Superior temporal gyrus (tissue), 1 donor: Measurements from ENCODE around the gene DLK1.

Source experiments
- DNase-seq: peaks from one replicate; pipeline ENCODE4 v3.0.0-alpha.2; 2016; ENCODE audit errors: extremely low spot score

Gene DLK1

GRCh38 chr14:100726550-100727085 is at the start of gene DLK1:
DLK1 (plus strand) TSS chr14:100726892; CDS start chr14:100727069, 177 bp downstream.
- no peak for DNase-seq

GRCh38 chr14:100677152-100677551 is 49.5 kb upstream of the DLK1 start:
- DNase-seq: no peak

- peak; percentile 33 for DNase-seq
Observed at GRCh38 chr14:100677554-100678468, 48.9 kb upstream of the DLK1 start.

DNA sequence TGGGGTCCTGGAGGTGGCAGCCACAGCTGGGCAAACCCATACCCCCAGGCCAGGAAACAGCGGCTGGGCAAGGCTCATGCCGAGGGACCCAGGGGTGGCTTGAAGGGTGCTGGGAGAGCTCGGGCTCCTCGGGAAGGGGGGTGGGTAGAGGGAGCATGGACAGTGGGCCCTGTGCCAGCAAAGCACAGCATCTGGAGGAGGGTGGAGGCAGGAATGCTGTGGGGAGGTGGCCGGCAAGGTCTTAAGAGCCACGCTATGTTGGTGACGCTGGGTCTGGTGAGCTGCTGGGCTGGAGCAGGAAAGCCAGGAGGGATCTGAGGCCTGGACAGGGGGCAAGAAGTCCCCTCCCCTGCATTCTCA is 48.2 kb upstream of the DLK1 start:
- no peak for DNase-seq

DNA sequence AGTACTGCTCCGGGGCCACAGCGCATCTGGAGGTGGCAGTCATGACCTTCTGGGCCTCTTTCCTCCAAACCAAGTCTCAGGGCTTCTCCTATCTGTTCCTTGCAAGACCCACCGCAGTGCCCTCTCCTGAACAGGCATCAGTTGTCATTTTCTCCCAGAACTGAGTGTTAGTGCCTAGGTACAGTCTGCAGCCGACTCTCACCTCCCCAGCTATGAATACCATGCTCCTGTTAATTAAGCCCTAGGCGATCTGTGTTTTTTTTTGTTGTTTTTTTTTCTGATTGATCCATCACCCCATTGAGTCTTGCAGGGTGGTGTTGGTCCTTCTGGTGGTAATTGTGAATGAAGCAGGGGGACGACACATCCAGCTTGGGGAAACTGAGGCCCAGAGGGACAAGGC is 47.5 kb upstream of the DLK1 start:
- no peak for DNase-seq

DNA sequence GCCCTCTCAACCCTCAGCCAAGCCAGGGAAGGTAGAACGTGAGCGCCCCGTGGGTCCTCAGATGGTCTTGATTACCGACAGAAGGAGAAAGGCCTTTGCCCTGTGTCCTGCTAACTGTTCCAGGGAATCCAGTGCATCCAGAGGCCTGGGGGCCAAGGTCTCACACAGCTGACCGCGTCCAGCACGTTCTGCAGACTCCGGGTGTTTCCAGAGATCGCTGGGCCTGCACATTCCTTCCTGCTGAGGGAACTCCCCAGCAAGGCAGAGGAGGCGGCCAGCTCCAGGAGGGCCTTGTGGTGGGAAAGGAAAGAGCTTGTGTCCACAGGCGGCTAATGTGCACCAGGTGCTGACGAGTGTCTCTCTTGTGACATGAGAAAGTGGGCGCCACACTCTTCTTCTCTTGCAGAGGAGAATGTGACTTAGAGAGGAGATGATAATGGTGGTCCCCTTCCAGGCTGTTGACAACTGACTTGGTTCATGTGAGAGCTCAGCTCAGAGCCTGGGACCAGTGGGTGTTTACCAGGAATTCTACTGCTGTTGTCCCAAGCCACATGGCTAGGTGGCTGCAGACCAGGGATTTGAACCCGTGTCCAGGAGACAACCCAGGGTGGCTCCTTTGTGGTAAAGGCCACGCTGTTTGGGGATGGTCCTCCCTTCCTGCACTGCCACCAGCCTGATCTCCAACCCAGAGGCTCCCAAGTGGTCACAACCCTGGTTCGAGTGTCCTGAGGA is 46.8 kb upstream of the DLK1 start:
- no peak for DNase-seq

DNA sequence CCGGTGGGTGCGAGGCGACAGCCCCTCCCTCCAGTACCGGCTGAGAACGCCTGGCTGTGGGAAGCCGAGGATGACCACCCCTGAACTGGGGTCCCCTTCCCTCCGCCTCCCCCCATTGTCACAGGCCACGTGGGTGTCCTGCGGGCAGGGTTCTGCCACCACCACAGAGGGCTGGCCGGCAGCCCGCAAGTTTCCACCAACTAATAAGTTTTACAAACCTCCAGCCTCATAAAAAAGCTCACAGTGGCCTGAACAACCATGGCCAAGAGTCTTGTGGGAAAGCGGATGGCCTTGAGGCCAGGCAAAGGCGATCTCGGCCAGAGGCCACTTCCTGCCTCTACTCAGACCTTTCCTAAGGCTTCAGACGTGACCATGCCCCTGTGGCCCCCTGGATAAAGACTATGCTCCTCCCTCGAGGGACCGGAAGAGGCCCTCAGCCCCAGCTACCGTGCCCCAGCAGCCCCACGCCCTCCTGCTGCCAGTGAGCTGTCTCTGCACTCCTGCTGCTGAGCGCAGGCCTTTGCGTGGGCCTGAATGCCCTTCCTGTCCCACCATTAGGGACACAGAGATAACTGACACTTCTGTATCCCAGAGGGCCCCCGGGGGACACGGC is 46.1 kb upstream of the DLK1 start:
- no peak for DNase-seq

GRCh38 chr14:100681111-100681510 is 45.6 kb upstream of the DLK1 start:
- no peak for DNase-seq

- no peak for DNase-seq
Observed at GRCh38 chr14:100682749-100683148, 43.9 kb upstream of the DLK1 start.

DNA sequence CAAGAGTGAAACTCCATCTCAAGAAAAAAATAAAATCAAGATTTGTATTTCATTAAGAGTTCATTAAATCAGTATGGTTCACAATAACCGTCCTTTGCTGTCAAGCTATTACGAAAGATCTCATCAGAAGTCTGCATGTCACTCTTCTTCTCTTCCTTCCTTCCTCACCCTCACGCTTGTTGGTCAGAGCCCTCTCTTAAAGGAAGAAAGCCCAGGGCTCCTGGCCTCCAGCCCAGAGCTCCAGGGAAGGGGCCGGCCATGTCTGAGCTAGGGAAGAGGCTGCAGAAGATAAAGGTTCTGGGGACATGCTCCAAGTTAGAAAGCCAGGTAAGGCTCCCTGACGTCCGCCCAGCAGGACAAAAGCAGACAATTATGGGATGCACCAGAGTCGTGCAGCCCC is 43.1 kb upstream of the DLK1 start:
- no peak for DNase-seq

GRCh38 chr14:100684154-100684553 is 42.5 kb upstream of the DLK1 start:
- no peak for DNase-seq

- no peak for DNase-seq
Observed at GRCh38 chr14:100684961-100685360, 41.7 kb upstream of the DLK1 start.

GRCh38 chr14:100686858-100687257 is 39.8 kb upstream of the DLK1 start:
- no peak for DNase-seq

DNA sequence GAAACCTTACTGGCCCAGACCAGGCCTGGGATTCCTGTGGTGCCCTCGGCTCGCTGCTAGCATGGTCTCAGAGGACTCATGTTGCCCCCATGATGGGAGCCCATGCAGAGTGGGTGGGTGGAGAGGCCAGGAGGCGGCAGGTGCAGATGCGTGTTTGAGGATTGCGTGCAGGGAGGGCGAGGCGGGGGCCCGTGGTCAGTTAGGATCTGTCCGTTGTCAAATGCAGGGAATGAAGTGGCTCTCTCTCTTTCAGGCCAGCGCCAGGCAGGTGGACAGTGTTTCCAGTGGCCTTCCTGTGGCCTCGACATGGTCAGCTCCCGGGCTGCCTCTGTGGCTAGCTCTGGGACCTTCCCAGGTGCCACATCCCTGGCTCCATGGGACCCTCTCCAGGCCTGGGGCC is 39.3 kb upstream of the DLK1 start:
- DNase-seq: no peak

- DNase-seq: no peak
Observed at GRCh38 chr14:100688051-100688450, 38.6 kb upstream of the DLK1 start.

GRCh38 chr14:100688598-100689461 is 37.9 kb upstream of the DLK1 start:
- DNase-seq: peak; percentile 20

- no peak for DNase-seq
Observed at GRCh38 chr14:100690672-100691071, 36.0 kb upstream of the DLK1 start.

GRCh38 chr14:100691395-100692056 is 35.2 kb upstream of the DLK1 start:
- DNase-seq: no peak

DNA sequence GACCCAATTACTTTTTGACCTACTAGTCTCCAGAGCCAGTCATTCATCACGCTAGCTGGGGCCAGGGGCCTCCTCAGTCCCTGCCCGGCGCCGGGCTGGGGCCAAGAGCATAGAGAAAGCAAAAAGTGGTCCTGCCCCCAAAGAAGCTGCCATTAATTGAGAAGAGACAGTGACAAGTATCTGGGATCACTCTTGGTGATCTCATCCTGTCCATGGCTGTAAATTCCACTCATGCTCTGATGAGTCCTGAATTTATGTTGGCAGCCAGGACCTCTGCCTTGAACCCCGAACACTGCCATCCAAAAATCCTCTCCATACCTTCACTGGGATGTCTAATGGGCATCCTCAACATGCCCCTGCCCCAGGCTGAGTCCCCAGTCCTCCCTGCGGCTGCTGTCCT is 34.4 kb upstream of the DLK1 start:
- no peak for DNase-seq

GRCh38 chr14:100692859-100693558 is 33.7 kb upstream of the DLK1 start:
- DNase-seq: no peak
